HepG2 (cell line): ENCODE data around the gene MED9. TPM values are rescaled to one million over a fixed set of nuclear protein-coding genes. Genes with fewer than 3 reads are reported as not detected.

Experiments
- AHDC1 ChIP-seq: sonication (generic); formaldehyde crosslinking; IDR thresholded peaks from 2 replicates; pipeline ENCODE4 v1.5.1; 2020; ENCODE audit warnings: mild to moderate bottlenecking, missing genetic modification reagents, borderline replicate concordance
- BCL6 ChIP-seq: IDR thresholded peaks from 2 replicates; pipeline ENCODE4 v1.6.1; 2016; ENCODE audit warnings: missing genetic modification reagents, missing compliant biosample characterization
- BORCS8-MEF2B ChIP-seq: sonication (generic); formaldehyde crosslinking; IDR thresholded peaks from 2 replicates; pipeline ENCODE4 v1.8.0; 2022; ENCODE audit warnings: mild to moderate bottlenecking, missing genetic modification reagents
- EP300 ChIP-seq, 3 experiments: sonication (generic) in 1 of 3; formaldehyde crosslinking in 1 of 3; IDR thresholded peaks; 2 replicates each; pipeline versions ENCODE4 v1.5.1 to v1.6.1; 2011 to 2020; ENCODE audit warnings: low read depth in 2 of 3, low read length in 2 of 3, borderline replicate concordance in 1 of 3, improper control_type of control experiment in 1 of 3, mild to moderate bottlenecking in 1 of 3, missing genetic modification reagents in 1 of 3, moderate library complexity in 1 of 3
- HNRNPL ChIP-seq: fragments of 200-400 bp; formaldehyde crosslinking; IDR thresholded peaks from 2 replicates; pipeline ENCODE4 v1.6.1; 2017; ENCODE audit warnings: mild to moderate bottlenecking, low read depth, low read length
- HOXA3 ChIP-seq: sonication (generic); formaldehyde crosslinking; IDR thresholded peaks from 2 replicates; pipeline ENCODE4 v1.5.0; 2020; ENCODE audit warnings: missing genetic modification reagents
- HOXA5 ChIP-seq: sonication (generic); formaldehyde crosslinking; IDR thresholded peaks from 2 replicates; pipeline ENCODE4 v1.4.0; 2020; ENCODE audit warnings: missing genetic modification reagents
- MED13 ChIP-seq: sonication (generic); formaldehyde crosslinking; IDR thresholded peaks from 2 replicates; pipeline ENCODE4 v1.5.0; 2020; ENCODE audit warnings: missing genetic modification reagents
- SOX5 ChIP-seq: IDR thresholded peaks from 2 replicates; pipeline ENCODE4 v1.6.1; 2016; ENCODE audit warnings: borderline replicate concordance
- SSRP1 ChIP-seq: IDR thresholded peaks from 2 replicates; pipeline ENCODE4 v1.6.1; 2016; ENCODE audit warnings: control low read depth
- TMF1 ChIP-seq: sonication (generic); formaldehyde crosslinking; IDR thresholded peaks from 2 replicates; pipeline ENCODE4 v1.8.1; 2022; ENCODE audit warnings: low read depth, missing genetic modification reagents
- ZNF205 ChIP-seq: IDR thresholded peaks from 2 replicates; pipeline ENCODE4 v1.6.1; 2018; ENCODE audit warnings: missing biosample characterization, missing genetic modification reagents
- ZNF318 ChIP-seq: sonication (generic); formaldehyde crosslinking; IDR thresholded peaks from 2 replicates; pipeline ENCODE4 v1.4.0; 2020; ENCODE audit warnings: mild to moderate bottlenecking, missing genetic modification reagents
- ZNF329 ChIP-seq: sonication (generic); formaldehyde crosslinking; IDR thresholded peaks from 2 replicates; pipeline ENCODE4 v1.9.0; 2021; ENCODE audit warnings: low read depth, mild to moderate bottlenecking, missing genetic modification reagents
- ZNF431 ChIP-seq: sonication (generic); formaldehyde crosslinking; IDR thresholded peaks from 2 replicates; pipeline ENCODE4 v1.9.0; 2022; ENCODE audit warnings: missing genetic modification reagents, low read depth, mild to moderate bottlenecking, borderline replicate concordance
- polyA plus RNA-seq, 8 experiments: library from polyadenylated mRNA; depleted of rRNA in 3 of 8; stranded (reverse) in 7 of 8; unstranded in 1 of 8; fragments of >200 nt; fragmentation: Illumina TruSeq in 4 of 8; extraction: Trizol in 4 of 8; gene quantifications; 2 replicates each; pipeline versions ENCODE4 v1.2.1 to v1.2.3, GENCODE V29; 2011 to 2016; ENCODE audit warnings: low read depth in 4 of 8, missing spikeins in 1 of 8, mixed read lengths in 1 of 8; ENCODE audit not compliant: insufficient read depth in 1 of 8
- total RNA-seq, 5 experiments: library from RNA; depleted of rRNA; stranded (reverse); fragments of >200 nt; fragmentation: Illumina TruSeq; extraction: Trizol; gene quantifications; 2 replicates each; pipeline ENCODE4 v1.2.3, GENCODE V29; 2016; ENCODE audit warnings: low read depth in 1 of 5

MED9 gene
- total and polyA plus RNA-seq, 2 of the 13 experiments (the other 11 are each of a cell fraction or from before 2014, with no cell fraction given), result 11.9 to 15.1 TPM

- TF ChIP-seq EP300 (IDR thresholded peaks at IDR 0.05; ENCODE audit: low read depth in 2 of 2, low read length in 2 of 2) (0 out of 4 replicates have a peak, but pooled peaks of 1 of the 2 experiments have one; percentile 13), EP300 (CRISPR knock-in tag; IDR thresholded peaks at IDR 0.05; ENCODE audit: borderline replicate concordance) (no peak), TMF1 (CRISPR knock-in tag) (no peak), SSRP1 (CRISPR knock-in tag) (no peak), ZNF431 (CRISPR knock-in tag) (0 out of 2 replicates have a peak, but pooled peaks have one; percentile 23), ZNF329 (CRISPR knock-in tag) (peak; percentile 70; the same call in 1 of the 2 replicates), MED13 (CRISPR knock-in tag) (peak; percentile 59; the same call in 1 of the 2 replicates), BORCS8-MEF2B (no peak), BCL6 (no peak; the same call in 1 of the 2 replicates), AHDC1 (CRISPR knock-in tag) (no peak), ZNF318 (no peak), ZNF205 (CRISPR knock-in tag) (no peak), SOX5 (no peak; the same call in 1 of the 2 replicates), HOXA5 (CRISPR knock-in tag) (no peak; the same call in 1 of the 2 replicates), HNRNPL (no peak; the same call in 1 of the 2 replicates), HOXA3 (CRISPR knock-in tag) (no peak; the same call in 1 of the 2 replicates)
These were observed 19.6 kb downstream of the MED9 start, which contains the start of gene RASD1 (continued) for GRCh38 chr17:17496189-17497064.
